Testis (tissue), 2 donors: ENCODE results near the gene GRIK2.

ENCODE experiments used
- POLR2A ChIP-seq: fragments of 450-650 bp; IDR thresholded peaks from one replicate; pipeline ENCODE4 v1.6.1; 2017; ENCODE audit warnings: antibody characterized with exemption, mild to moderate bottlenecking, moderate library complexity
- TF ChIP-seq, protein P1 (sequence below), 3 experiments: fragments of 450-650 bp in 2 of 3; fragments of 200-600 bp in 1 of 3; sonication (generic) in 1 of 3; IDR thresholded peaks; one replicate each; pipeline ENCODE4 v1.5.1; 2016 to 2019; ENCODE audit warnings: antibody characterized with exemption in 3 of 3, mild to moderate bottlenecking in 2 of 3, moderate library complexity in 1 of 3

DNA sequence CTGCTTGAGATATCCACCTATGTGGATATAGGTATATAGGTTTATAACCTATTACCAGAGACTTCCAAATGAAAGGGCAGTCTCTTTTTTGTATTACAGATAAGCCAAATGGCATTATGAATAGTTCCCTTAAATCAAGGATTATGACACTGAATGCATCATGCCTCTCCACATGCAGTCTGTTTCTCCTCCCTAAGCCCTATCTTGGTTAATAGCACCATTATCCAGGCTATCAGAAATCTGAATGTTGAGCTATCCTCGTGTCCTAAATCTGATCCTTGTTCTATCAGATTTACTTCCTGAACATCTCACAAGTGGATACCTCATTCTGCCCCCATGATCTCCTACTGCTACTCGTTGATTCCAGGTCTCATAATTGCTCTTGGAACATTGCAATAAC, 138.0 kb downstream of the GRIK2 start:
- no peak for TF ChIP-seq POLR2A
- TF ChIP-seq, protein P1, sequence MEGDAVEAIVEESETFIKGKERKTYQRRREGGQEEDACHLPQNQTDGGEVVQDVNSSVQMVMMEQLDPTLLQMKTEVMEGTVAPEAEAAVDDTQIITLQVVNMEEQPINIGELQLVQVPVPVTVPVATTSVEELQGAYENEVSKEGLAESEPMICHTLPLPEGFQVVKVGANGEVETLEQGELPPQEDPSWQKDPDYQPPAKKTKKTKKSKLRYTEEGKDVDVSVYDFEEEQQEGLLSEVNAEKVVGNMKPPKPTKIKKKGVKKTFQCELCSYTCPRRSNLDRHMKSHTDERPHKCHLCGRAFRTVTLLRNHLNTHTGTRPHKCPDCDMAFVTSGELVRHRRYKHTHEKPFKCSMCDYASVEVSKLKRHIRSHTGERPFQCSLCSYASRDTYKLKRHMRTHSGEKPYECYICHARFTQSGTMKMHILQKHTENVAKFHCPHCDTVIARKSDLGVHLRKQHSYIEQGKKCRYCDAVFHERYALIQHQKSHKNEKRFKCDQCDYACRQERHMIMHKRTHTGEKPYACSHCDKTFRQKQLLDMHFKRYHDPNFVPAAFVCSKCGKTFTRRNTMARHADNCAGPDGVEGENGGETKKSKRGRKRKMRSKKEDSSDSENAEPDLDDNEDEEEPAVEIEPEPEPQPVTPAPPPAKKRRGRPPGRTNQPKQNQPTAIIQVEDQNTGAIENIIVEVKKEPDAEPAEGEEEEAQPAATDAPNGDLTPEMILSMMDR (IDR thresholded peaks at IDR 0.05), result no peak
